ENCODE results near the gene CPTP.

DNA sequence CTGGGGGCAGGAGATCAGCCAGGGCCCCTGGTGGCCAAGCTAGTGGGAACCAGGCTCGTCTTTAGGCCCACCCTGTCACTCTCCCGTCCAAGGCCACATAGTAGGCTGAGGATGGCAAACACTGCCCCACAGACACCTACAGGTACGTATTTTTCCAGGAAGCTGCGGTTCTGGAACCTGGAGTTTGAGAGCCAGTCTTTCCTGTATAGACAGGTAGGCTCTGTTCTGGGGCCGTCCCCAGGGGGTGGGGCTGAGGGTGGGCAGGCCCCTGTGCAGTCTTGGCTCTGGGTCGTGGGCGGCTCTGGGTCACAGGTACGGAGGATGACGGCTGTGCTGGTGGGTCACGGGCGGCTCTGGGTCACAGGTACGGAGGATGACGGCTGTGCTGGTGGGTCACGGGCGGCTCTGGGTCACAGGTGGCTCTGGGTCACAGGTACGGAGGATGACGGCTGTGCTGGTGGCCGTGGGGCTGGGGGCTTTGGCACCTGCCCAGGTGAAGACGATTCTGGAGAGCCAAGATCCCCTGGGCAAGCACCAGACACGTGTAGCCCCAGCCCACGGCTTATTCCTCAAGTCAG is 14.0 kb upstream of the CPTP start:
- no peak for TF ChIP-seq POLR2A (IDR thresholded peaks at IDR 0.05)
- TF ChIP-seq, protein P1, sequence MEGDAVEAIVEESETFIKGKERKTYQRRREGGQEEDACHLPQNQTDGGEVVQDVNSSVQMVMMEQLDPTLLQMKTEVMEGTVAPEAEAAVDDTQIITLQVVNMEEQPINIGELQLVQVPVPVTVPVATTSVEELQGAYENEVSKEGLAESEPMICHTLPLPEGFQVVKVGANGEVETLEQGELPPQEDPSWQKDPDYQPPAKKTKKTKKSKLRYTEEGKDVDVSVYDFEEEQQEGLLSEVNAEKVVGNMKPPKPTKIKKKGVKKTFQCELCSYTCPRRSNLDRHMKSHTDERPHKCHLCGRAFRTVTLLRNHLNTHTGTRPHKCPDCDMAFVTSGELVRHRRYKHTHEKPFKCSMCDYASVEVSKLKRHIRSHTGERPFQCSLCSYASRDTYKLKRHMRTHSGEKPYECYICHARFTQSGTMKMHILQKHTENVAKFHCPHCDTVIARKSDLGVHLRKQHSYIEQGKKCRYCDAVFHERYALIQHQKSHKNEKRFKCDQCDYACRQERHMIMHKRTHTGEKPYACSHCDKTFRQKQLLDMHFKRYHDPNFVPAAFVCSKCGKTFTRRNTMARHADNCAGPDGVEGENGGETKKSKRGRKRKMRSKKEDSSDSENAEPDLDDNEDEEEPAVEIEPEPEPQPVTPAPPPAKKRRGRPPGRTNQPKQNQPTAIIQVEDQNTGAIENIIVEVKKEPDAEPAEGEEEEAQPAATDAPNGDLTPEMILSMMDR (IDR thresholded peaks at IDR 0.05) = no peak

Measured in Peyer's patch (tissue), 4 donors.